Loucy (cell line): Measurements from ENCODE around the gene BTBD9.

Experiments used
- H2AFZ ChIP-seq: fragments of 200-600 bp; sonication (generic); 2 replicates; pipeline ENCODE4 v1.6.0; 2016; ENCODE audit warnings: antibody characterized with exemption, mild to moderate bottlenecking, low read length, moderate library complexity
- H3F3A ChIP-seq: fragments of 200-600 bp; 2 replicates; pipeline ENCODE4 v1.6.0; 2016; ENCODE audit warnings: antibody characterized with exemption, low read depth, mild to moderate bottlenecking
- H3K27me3 ChIP-seq: fragments of 200-600 bp; sonication (generic); 2 replicates; pipeline ENCODE4 v1.6.1; 2014; ENCODE audit warnings: low read length, mild to moderate bottlenecking; ENCODE audit not compliant: insufficient read depth, poor library complexity, severe bottlenecking
- H3K36me3 ChIP-seq: fragments of 200-600 bp; sonication (generic); 2 replicates; pipeline ENCODE4 v1.6.1; 2016; ENCODE audit warnings: low read length; ENCODE audit not compliant: insufficient read depth
- H3K4me1 ChIP-seq: fragments of 200-600 bp; sonication (generic); 2 replicates; pipeline ENCODE4 v1.5.1; 2014; ENCODE audit warnings: low read length, mild to moderate bottlenecking; ENCODE audit not compliant: insufficient read depth, poor library complexity, severe bottlenecking
- H3K4me2 ChIP-seq: fragments of 200-600 bp; sonication (generic); 2 replicates; pipeline ENCODE4 v1.6.0; 2014; ENCODE audit warnings: antibody characterized with exemption, low read length, low read depth, mild to moderate bottlenecking; ENCODE audit not compliant: poor library complexity, severe bottlenecking
- H3K4me3 ChIP-seq: fragments of 200-600 bp; sonication (generic); 2 replicates; pipeline ENCODE4 v1.5.1; 2014; ENCODE audit warnings: low read length, mild to moderate bottlenecking, mixed read lengths; ENCODE audit not compliant: poor library complexity, severe bottlenecking
- H3K79me2 ChIP-seq: fragments of 200-600 bp; sonication (generic); 2 replicates; pipeline ENCODE4 v1.6.1; 2014; ENCODE audit warnings: low read length; ENCODE audit not compliant: insufficient read depth
- H3K9ac ChIP-seq: fragments of 200-600 bp; sonication (generic); 2 replicates; pipeline ENCODE4 v1.6.0; 2014; ENCODE audit warnings: mild to moderate bottlenecking, low read depth, low read length, moderate library complexity; ENCODE audit not compliant: poor library complexity, severe bottlenecking
- H3K9me2 ChIP-seq: fragments of 200-600 bp; sonication (generic); replicated peaks from 2 replicates; pipeline ENCODE4 v1.6.1; 2016; ENCODE audit warnings: low read depth, low read length, mixed read lengths
- H3K9me3 ChIP-seq: fragments of 200-600 bp; sonication (generic); 2 replicates; pipeline ENCODE4 v1.6.1; 2014; ENCODE audit warnings: mild to moderate bottlenecking, antibody characterized with exemption, low read length, low read depth; ENCODE audit not compliant: insufficient read depth
- H4K20me1 ChIP-seq: fragments of 200-600 bp; sonication (generic); 2 replicates; pipeline ENCODE4 v1.6.0; 2014; ENCODE audit warnings: antibody characterized with exemption, low read length, mild to moderate bottlenecking; ENCODE audit not compliant: insufficient read depth, poor library complexity, severe bottlenecking
- CTCF ChIP-seq: fragments of 200-600 bp; sonication (generic); conservative IDR thresholded peaks from 2 replicates; pipeline ENCODE4 v1.5.1; 2014; ENCODE audit warnings: mild to moderate bottlenecking, antibody characterized with exemption, low read length
- EZH2phosphoT487 ChIP-seq: fragments of 200-600 bp; IDR thresholded peaks from 2 replicates; pipeline ENCODE4 v1.6.1; 2018; ENCODE audit warnings: antibody characterized with exemption, mild to moderate bottlenecking, moderate library complexity, borderline replicate concordance

BTBD9 gene

GRCh38 chr6:38603966-38604365 lies 35.8 kb downstream of the BTBD9 start:
- no peaks in the 10 kb centered on the region for H4K20me1 ChIP-seq
- H3K9me2 ChIP-seq: no peaks in the 10 kb centered on the region
- no peak overlapping the region for H3K9ac ChIP-seq
- H3K4me1 ChIP-seq: no peaks in the 10 kb centered on the region
- no peak overlapping the region for H2AFZ ChIP-seq
- H3K4me2 ChIP-seq: no peak overlapping the region
- no peaks in the 10 kb centered on the region for H3K9me3 ChIP-seq
- no peaks in the 10 kb centered on the region for H3K36me3 ChIP-seq
- no peak overlapping the region for H3K4me3 ChIP-seq
- H3K79me2 ChIP-seq: no peaks in the 10 kb centered on the region
- H3F3A ChIP-seq: no peaks in the 10 kb centered on the region
- TF ChIP-seq CTCF (no peak), EZH2phosphoT487 (no peak)
- no peaks in the 10 kb centered on the region for H3K27me3 ChIP-seq

- Histone ChIP-seq H3K4me1 (no peaks in the 10 kb centered on the region), H2AFZ (no peak overlapping the region), H3F3A (no peaks in the 10 kb centered on the region), H3K4me3 (no peak overlapping the region), H3K9me2 (no peaks in the 10 kb centered on the region), H3K9me3 (no peaks in the 10 kb centered on the region), H4K20me1 (no peaks in the 10 kb centered on the region), H3K79me2 (no peaks in the 10 kb centered on the region), H3K9ac (no peak overlapping the region), H3K36me3 (no peaks in the 10 kb centered on the region), H3K27me3 (no peaks in the 10 kb centered on the region), H3K4me2 (no peak overlapping the region)
- no peak for TF ChIP-seq CTCF
- TF ChIP-seq EZH2phosphoT487: no peak
Measured at GRCh38 chr6:38603496-38603895, 36.2 kb downstream of the BTBD9 start.

GRCh38 chr6:38599966-38600550 lies 39.7 kb downstream of the BTBD9 start:
- TF ChIP-seq CTCF: no peak
- no peak for TF ChIP-seq EZH2phosphoT487
- no peaks in the 10 kb centered on the region for H3F3A ChIP-seq
- no peak overlapping the region for H3K9ac ChIP-seq
- H3K27me3 ChIP-seq: no peaks in the 10 kb centered on the region
- no peaks in the 10 kb centered on the region for H3K79me2 ChIP-seq
- no peaks in the 10 kb centered on the region for H3K4me1 ChIP-seq
- no peaks in the 10 kb centered on the region for H4K20me1 ChIP-seq
- no peaks in the 10 kb centered on the region for H3K9me2 ChIP-seq
- no peaks in the 10 kb centered on the region for H3K9me3 ChIP-seq
- H3K4me2 ChIP-seq: no peak overlapping the region
- no peak overlapping the region for H3K4me3 ChIP-seq
- H2AFZ ChIP-seq: no peak overlapping the region
- no peaks in the 10 kb centered on the region for H3K36me3 ChIP-seq
